ENCODE measurements around the gene TFE3. TPM values are rescaled to one million over a fixed set of nuclear protein-coding genes. Genes with fewer than 3 reads are reported as not detected.
"Not testable (repeated sequence)": the region's sequence is repeated elsewhere in the genome, so short reads cannot be mapped to it uniquely, and the experiment has no call there.

TFE3 gene
- total RNA-seq, 1 experiment from 2014 or later = 35.1 TPM

DNA sequence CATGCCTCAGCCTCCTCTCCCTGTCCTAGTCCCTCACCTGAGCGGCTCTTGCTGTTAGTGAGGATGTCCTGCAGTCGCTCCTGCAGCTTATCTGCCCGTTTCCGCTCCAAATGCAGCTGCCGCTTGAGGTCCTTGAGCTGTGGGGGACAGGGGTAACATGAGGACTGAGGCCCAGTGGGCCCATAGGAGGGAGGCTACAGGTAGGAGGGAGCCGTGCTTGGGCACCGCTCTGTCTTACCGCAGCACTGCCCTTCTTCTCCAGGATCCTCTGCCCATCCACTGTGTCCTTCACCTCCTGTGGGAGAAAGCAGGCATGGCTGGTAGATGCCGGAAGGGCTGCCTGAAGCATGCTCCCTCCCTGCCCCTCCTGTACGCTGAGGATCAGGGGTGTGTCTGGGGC, 62.0 kb downstream of the TFE3 start:
- Mint-ChIP-seq H3K4me1 (ENCODE audit: low read depth, unreplicated experiment) (no peaks in the 10 kb centered on the region), H3K9me3 (ENCODE audit: low read depth, unreplicated experiment) (no peaks in the 10 kb centered on the region), H3K27ac (ENCODE audit: unreplicated experiment) (no peak overlapping the region), H3K27me3 (ENCODE audit: unreplicated experiment) (no peaks in the 10 kb centered on the region), H3K4me3 (ENCODE audit: low read depth, unreplicated experiment) (no peak overlapping the region), H3K36me3 (ENCODE audit: insufficient read depth, unreplicated experiment) (peaks cover 51% of the 10 kb centered on the region)
- intact Hi-C loops (cut with micrococcal nuclease; ENCODE audit: unreplicated experiment) = no loop called here
- no peak for TF ChIP-seq CTCF (IDR thresholded peaks at IDR 0.05; ENCODE audit: unreplicated experiment)
- no TSS peak for BruUV-seq (replicated peaks)
- CTCF ChIA-PET = no interaction called here
- DNase-seq = no peak

GRCh38 chrX:48980341-48980740, 62.8 kb downstream of the TFE3 start:
- H3K9me3 Mint-ChIP-seq (ENCODE audit: low read depth, unreplicated experiment); H3K27ac Mint-ChIP-seq (ENCODE audit: unreplicated experiment); intact Hi-C loops (cut with micrococcal nuclease; ENCODE audit: unreplicated experiment); CTCF ChIA-PET; H3K4me3 Mint-ChIP-seq (ENCODE audit: low read depth, unreplicated experiment); H3K4me1 Mint-ChIP-seq (ENCODE audit: low read depth, unreplicated experiment); BruUV-seq (replicated peaks); DNase-seq; H3K27me3 Mint-ChIP-seq (ENCODE audit: unreplicated experiment): not testable (repeated sequence)
- H3K36me3 Mint-ChIP-seq (ENCODE audit: insufficient read depth, unreplicated experiment) = peaks cover 52% of the 10 kb centered on the region

Other genes starting within 250 kb of the TFE3 start
- 68.1 and 78.7 TPM in 2 replicates for gene HDAC6, start 241.3 kb downstream of the TFE3 start, total RNA-seq (2022)
- gene ERAS, start 216.8 kb downstream of the TFE3 start, total RNA-seq (2022) = 0.47 and 0.49 TPM in 2 replicates
- gene PCSK1N, start 207.7 kb downstream of the TFE3 start, total RNA-seq (2022) = 53.3 and 70.5 TPM in 2 replicates
- 86.1 and 96.8 TPM in 2 replicates for gene TIMM17B, start 145.6 kb downstream of the TFE3 start, total RNA-seq (2022)
- 110 and 113 TPM in 2 replicates for gene PQBP1, start 145.4 kb downstream of the TFE3 start, total RNA-seq (2022)
- 68.1 and 81.0 TPM in 2 replicates for gene SLC35A2, start 131.7 kb downstream of the TFE3 start, total RNA-seq (2022)
- 12.8 and 13.9 TPM in 2 replicates for gene PIM2, start 124.3 kb downstream of the TFE3 start, total RNA-seq (2022)
- gene OTUD5, start 85.8 kb downstream of the TFE3 start, total RNA-seq (2022) = 67.8 and 73.0 TPM in 2 replicates
- gene KCND1, start 71.5 kb downstream of the TFE3 start, total RNA-seq (2022) = 8.4 and 9.7 TPM in 2 replicates
- 92.8 and 97.8 TPM in 2 replicates for gene GRIPAP1, start 41.1 kb downstream of the TFE3 start, total RNA-seq (2022)
- gene CCDC120, start 15.6 kb upstream of the TFE3 start, total RNA-seq (2022) = 30.8 and 39.0 TPM in 2 replicates
- 11.5 and 16.1 TPM in 2 replicates for gene PRAF2, start 30.6 kb upstream of the TFE3 start, total RNA-seq (2022)
- gene WDR45, start 36.5 kb upstream of the TFE3 start, total RNA-seq (2022) = 42.7 and 59.3 TPM in 2 replicates
- 32.3 and 35.7 TPM in 2 replicates for gene GPKOW, start 80.4 kb upstream of the TFE3 start, total RNA-seq (2022)
- 13.9 and 16.6 TPM in 2 replicates for gene MAGIX, start 119.4 kb upstream of the TFE3 start, total RNA-seq (2022)
- 222 and 273 TPM in 2 replicates for gene PLP2, start 128.5 kb upstream of the TFE3 start, total RNA-seq (2022)
- 22.3 and 24.3 TPM in 2 replicates for gene PRICKLE3, start 143.0 kb upstream of the TFE3 start, total RNA-seq (2022)
- 1.9 and 2.7 TPM in 2 replicates for gene SYP, start 156.8 kb upstream of the TFE3 start, total RNA-seq (2022)
- gene CACNA1F, start 190.0 kb upstream of the TFE3 start, total RNA-seq (2022) = not detected in 2 replicates
- gene CCDC22, start 192.1 kb upstream of the TFE3 start, total RNA-seq (2022) = 16.8 and 17.0 TPM in 2 replicates
- 0.26 TPM in 1 of 2 replicates, not detected in the other for gene FOXP3, start 221.4 kb upstream of the TFE3 start, total RNA-seq (2022)
- 14.7 and 18.8 TPM in 2 replicates for gene PPP1R3F, start 226.4 kb upstream of the TFE3 start, total RNA-seq (2022)